HEK293 (cell line): Measurements from ENCODE around the gene FREM1.

ENCODE experiments used
- CTCF ChIP-seq: fragments of 450-650 bp; formaldehyde crosslinking; IDR thresholded peaks from 2 replicates; pipeline ENCODE4 v1.5.1; 2016; ENCODE audit warnings: missing biosample characterization, missing genetic modification characterization
- REST ChIP-seq: fragments of 450-650 bp; formaldehyde crosslinking; IDR thresholded peaks from 2 replicates; pipeline ENCODE4 v1.5.1; 2016; ENCODE audit warnings: missing biosample characterization, missing genetic modification characterization
- YY1 ChIP-seq: fragments of 450-650 bp; formaldehyde crosslinking; IDR thresholded peaks from 2 replicates; pipeline ENCODE4 v1.5.1; 2018; ENCODE audit warnings: missing biosample characterization, missing genetic modification characterization
- ZBTB49 ChIP-seq: fragments of 450-650 bp; formaldehyde crosslinking; IDR thresholded peaks from 2 replicates; pipeline ENCODE4 v1.5.1; 2016; ENCODE audit warnings: missing biosample characterization, missing genetic modification characterization, low read depth
- ZFP37 ChIP-seq: fragments of 450-650 bp; formaldehyde crosslinking; IDR thresholded peaks from 2 replicates; pipeline ENCODE4 v1.5.1; 2016; ENCODE audit warnings: missing biosample characterization, missing genetic modification characterization
- ZNF184 ChIP-seq: fragments of 450-650 bp; IDR thresholded peaks from 2 replicates; pipeline ENCODE4 v1.5.1; 2018; ENCODE audit warnings: missing biosample characterization, mild to moderate bottlenecking, missing genetic modification characterization
- ZNF274 ChIP-seq, 2 experiments: fragments of 200-500 bp in 1 of 2; fragments of 450-650 bp in 1 of 2; sonication (Bioruptor generic) in 1 of 2; formaldehyde crosslinking in 1 of 2; IDR thresholded peaks; 2 replicates each; pipeline versions ENCODE4 v1.5.1 to v1.6.1; 2014 to 2016; ENCODE audit warnings: borderline replicate concordance in 1 of 2, inconsistent platforms in 1 of 2, low read length in 1 of 2, missing biosample characterization in 1 of 2, missing genetic modification characterization in 1 of 2
- ZNF830 ChIP-seq: fragments of 450-650 bp; IDR thresholded peaks from 2 replicates; pipeline ENCODE4 v1.5.0; 2018; ENCODE audit warnings: missing biosample characterization, missing genetic modification characterization, low read depth, mild to moderate bottlenecking, moderate library complexity

GRCh38 chr9:14870090-14870489, 40.1 kb downstream of the FREM1 start:
- no peak for TF ChIP-seq ZBTB49
- no peak for TF ChIP-seq YY1 (tag by site-specific recombination)
- TF ChIP-seq ZNF184 (tag by site-specific recombination), result no peak
- no peak for TF ChIP-seq ZFP37
- TF ChIP-seq REST (tag by site-specific recombination), result no peak
- TF ChIP-seq ZNF830 (tag by site-specific recombination), result no peak
- no peak for TF ChIP-seq ZNF274 (IDR thresholded peaks at IDR 0.05; ENCODE audit: low read length)
- no peak for TF ChIP-seq ZNF274 (tag by site-specific recombination; IDR thresholded peaks at IDR 0.05; ENCODE audit: borderline replicate concordance)
- no peak for TF ChIP-seq CTCF
